BJ (cell line): ENCODE measurements around the gene GPBP1. TPM values are rescaled to one million over a fixed set of nuclear protein-coding genes. Genes with fewer than 3 reads are reported as not detected.

Experiments
- CTCF ChIA-PET: fragments of 350-600 bp; formaldehyde crosslinking; extraction: SDS; loops from one replicate; lab custom pipeline; 2021; ENCODE audit warnings: antibody characterized with exemption, inconsistent platforms; lab: Yijun Ruan, JAX
- POLR2A ChIA-PET: fragments of 300-600 bp; sonication (Branson Sonifier 250); formaldehyde crosslinking; extraction: SDS; loops from one replicate; lab custom pipeline; 2021; ENCODE audit warnings: antibody characterized with exemption; lab: Charles Lee
- DNase-seq: peaks from one replicate; pipeline ENCODE4 v3.0.0-alpha.2; 2011; ENCODE audit warnings: low read depth
- H3K27me3 ChIP-seq: 2 replicates; pipeline ENCODE4 v1.6.0; 2011; ENCODE audit warnings: low read length; ENCODE audit not compliant: control insufficient read depth, insufficient read depth
- H3K36me3 ChIP-seq: 2 replicates; pipeline ENCODE4 v1.5.1; 2011; ENCODE audit warnings: low read length; ENCODE audit not compliant: control insufficient read depth, insufficient read depth
- H3K4me3 ChIP-seq: 2 replicates; pipeline ENCODE4 v1.5.1; 2011; ENCODE audit warnings: low read depth, mild to moderate bottlenecking, control low read depth, low read length
- polyA plus RNA-seq: library from polyadenylated mRNA; depleted of rRNA; stranded (reverse); fragments of >200 nt; gene quantifications from 2 replicates; pipeline ENCODE4 v1.2.3, GENCODE V29; 2011
- TF ChIP-seq, protein P1 (sequence below): IDR thresholded peaks from 2 replicates; pipeline ENCODE4 v1.5.1; 2011; ENCODE audit warnings: low read depth, mild to moderate bottlenecking, control low read depth, inconsistent platforms, low read length, moderate library complexity; ENCODE audit not compliant: insufficient read depth

Gene GPBP1
- polyA plus RNA-seq, 1 experiment = 13.1 TPM

DNA sequence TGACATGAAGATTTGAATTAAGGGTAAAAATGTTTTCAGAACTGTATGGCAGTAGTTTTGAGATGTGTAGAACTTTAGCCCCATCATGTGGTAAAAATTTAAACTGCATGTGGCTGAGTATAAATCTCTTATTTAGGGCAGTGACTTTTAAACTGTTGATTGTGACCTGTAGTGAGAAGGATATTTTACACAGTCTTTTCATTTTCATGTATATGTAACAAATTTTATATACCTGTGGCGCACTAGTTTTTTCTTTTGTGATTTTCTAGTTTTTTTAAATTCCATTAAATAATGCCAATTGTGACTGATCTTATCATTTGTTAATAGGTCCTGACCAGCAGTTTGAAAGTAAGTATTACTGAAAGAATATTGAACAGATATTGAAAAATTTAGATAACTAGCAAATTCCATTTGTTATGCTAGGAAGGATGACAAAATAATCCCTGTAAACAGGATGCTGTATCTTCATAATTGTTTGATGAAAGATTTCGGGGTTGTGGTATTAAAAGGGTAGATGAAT lies 47.2 kb downstream of the GPBP1 start:
- no peaks in the 10 kb centered on the region for H3K27me3 ChIP-seq
- TF ChIP-seq, protein P1, sequence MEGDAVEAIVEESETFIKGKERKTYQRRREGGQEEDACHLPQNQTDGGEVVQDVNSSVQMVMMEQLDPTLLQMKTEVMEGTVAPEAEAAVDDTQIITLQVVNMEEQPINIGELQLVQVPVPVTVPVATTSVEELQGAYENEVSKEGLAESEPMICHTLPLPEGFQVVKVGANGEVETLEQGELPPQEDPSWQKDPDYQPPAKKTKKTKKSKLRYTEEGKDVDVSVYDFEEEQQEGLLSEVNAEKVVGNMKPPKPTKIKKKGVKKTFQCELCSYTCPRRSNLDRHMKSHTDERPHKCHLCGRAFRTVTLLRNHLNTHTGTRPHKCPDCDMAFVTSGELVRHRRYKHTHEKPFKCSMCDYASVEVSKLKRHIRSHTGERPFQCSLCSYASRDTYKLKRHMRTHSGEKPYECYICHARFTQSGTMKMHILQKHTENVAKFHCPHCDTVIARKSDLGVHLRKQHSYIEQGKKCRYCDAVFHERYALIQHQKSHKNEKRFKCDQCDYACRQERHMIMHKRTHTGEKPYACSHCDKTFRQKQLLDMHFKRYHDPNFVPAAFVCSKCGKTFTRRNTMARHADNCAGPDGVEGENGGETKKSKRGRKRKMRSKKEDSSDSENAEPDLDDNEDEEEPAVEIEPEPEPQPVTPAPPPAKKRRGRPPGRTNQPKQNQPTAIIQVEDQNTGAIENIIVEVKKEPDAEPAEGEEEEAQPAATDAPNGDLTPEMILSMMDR = peak; percentile 69
- H3K4me3 ChIP-seq = no peak overlapping the region
- POLR2A ChIA-PET = no interaction called here
- H3K36me3 ChIP-seq = no peaks in the 10 kb centered on the region
- no peak for DNase-seq
- CTCF ChIA-PET = interaction anchor here (2.2 kb wide), 1 partner anchor 383 kb away, joined by 5 read pairs; no protein-coding TSS in a partner anchor

DNA sequence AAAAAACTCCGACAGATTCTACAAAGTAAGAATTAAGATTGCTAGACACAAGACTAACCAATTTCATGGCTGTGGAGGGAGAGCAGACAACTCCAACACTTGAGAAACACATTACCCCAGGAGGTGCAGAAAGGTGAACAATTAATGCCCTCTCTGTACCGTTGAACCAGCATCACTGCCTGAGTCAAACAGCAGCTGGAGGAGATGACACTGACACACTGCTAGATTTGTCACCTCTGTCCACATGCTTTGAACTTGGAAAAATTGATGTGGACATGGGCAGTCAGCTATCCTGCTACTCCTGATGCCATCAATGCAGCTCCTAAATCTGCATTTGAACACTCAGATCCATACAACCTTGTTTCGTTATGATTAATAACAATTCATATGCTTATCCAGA lies 51.7 kb downstream of the GPBP1 start:
- no peaks in the 10 kb centered on the region for H3K36me3 ChIP-seq
- no peaks in the 10 kb centered on the region for H3K27me3 ChIP-seq
- CTCF ChIA-PET = interaction anchor here (0.7 to 2.7 kb wide), 2 partner anchors 323 to 325 kb away, joined by 3 to 10 read pairs; no protein-coding TSS in a partner anchor
- TF ChIP-seq, protein P1 = no peak
- DNase-seq = no peak
- POLR2A ChIA-PET = no interaction called here
- H3K4me3 ChIP-seq = no peak overlapping the region

- Histone ChIP-seq H3K36me3 (peaks cover 4% of the 10 kb centered on the region; the same call in 1 of the 2 replicates), H3K27me3 (no peaks in the 10 kb centered on the region), H3K4me3 (no peak overlapping the region)
- no peak for DNase-seq
- TF ChIP-seq, protein P1 = no peak
- CTCF ChIA-PET = no interaction called here
- POLR2A ChIA-PET = no interaction called here
Observed at GRCh38 chr5:57229313-57229712, 55.5 kb downstream of the GPBP1 start.

DNA sequence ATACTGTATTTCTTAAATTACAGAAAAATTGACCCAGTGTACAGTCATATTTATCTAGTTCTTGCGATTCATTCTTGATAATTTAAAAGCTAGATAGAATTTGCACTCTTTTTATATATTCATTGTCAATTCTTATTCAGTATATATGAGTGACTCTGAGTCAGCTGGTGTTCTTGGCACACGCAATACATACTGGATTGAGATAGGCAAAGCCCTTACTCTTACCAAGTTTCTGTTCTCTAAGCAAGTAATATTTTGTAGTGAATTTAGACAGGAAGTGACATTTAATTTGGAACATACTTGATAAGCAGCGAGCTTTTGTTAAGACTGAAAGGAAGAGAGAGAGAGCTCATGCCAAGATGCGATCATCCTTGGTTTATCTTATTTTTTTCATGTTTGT lies 57.7 kb downstream of the GPBP1 start:
- TF ChIP-seq, protein P1 = no peak
- Histone ChIP-seq H3K36me3 (peaks cover 4% of the 10 kb centered on the region; the same call in 1 of the 2 replicates), H3K27me3 (no peaks in the 10 kb centered on the region), H3K4me3 (no peak overlapping the region)
- ChIA-PET CTCF (interaction anchor here (1.1 kb wide), 1 partner anchor 56 kb away, joined by 3 read pairs; no protein-coding TSS in a partner anchor), POLR2A (no interaction called here)
- DNase-seq = no peak

- H3K4me3 ChIP-seq = no peak overlapping the region
- no peaks in the 10 kb centered on the region for H3K27me3 ChIP-seq
- no peak for DNase-seq
- POLR2A ChIA-PET = no interaction called here
- CTCF ChIA-PET = interaction anchor here (1.1 kb wide), 1 partner anchor 57 kb away, joined by 3 read pairs; no protein-coding TSS in a partner anchor
- TF ChIP-seq, protein P1 = no peak
- H3K36me3 ChIP-seq = peaks cover 4% of the 10 kb centered on the region; the same call in 1 of the 2 replicates
Observed at GRCh38 chr5:57232293-57233033, 58.6 kb downstream of the GPBP1 start.
